Right renal pelvis (tissue), 4 donors: ENCODE measurements around the gene CD84. TPM values are rescaled to one million over a fixed set of nuclear protein-coding genes. Genes with fewer than 3 reads are reported as not detected.
"Not testable (repeated sequence)": the region's sequence is repeated elsewhere in the genome, so short reads cannot be mapped to it uniquely, and the experiment has no call there.

Source experiments
- DNase-seq, 4 donors: peaks; one replicate each; pipeline ENCODE4 v3.0.0-alpha.2; 2013; ENCODE audit warnings: low read depth in 4 of 4, low spot score in 3 of 4, missing footprints in 1 of 4
- polyA plus RNA-seq, 4 donors: library from polyadenylated mRNA; unstranded; fragments of 120-200 nt; gene quantifications; one replicate each; pipeline ENCODE4 v1.2.1, GENCODE V29; 2013; ENCODE audit not compliant: insufficient read length in 4 of 4

CD84 gene
- polyA plus RNA-seq, 4 donors, result 0.70 to 1.6 (median 1.0) TPM

- DNase-seq, result no peak
Measured at GRCh38 chr1:160612613-160613218, 33.4 kb upstream of the CD84 start.

- no peak for DNase-seq
Measured at GRCh38 chr1:160610569-160611242, 31.4 kb upstream of the CD84 start.

GRCh38 chr1:160608941-160609340 lies 29.6 kb upstream of the CD84 start:
- DNase-seq, result no peak

GRCh38 chr1:160608514-160608913 lies 29.2 kb upstream of the CD84 start:
- DNase-seq, result no peak

GRCh38 chr1:160608057-160608456 lies 28.8 kb upstream of the CD84 start:
- no peak for DNase-seq

- no peak for DNase-seq
Measured at GRCh38 chr1:160607672-160608032, 28.4 kb upstream of the CD84 start.

GRCh38 chr1:160607011-160607671 lies 27.8 kb upstream of the CD84 start:
- peak in 2 of 4 donors; percentile 16 to 20 for DNase-seq

GRCh38 chr1:160606611-160607010 lies 27.3 kb upstream of the CD84 start:
- DNase-seq, result no peak

GRCh38 chr1:160605792-160606479 lies 26.6 kb upstream of the CD84 start:
- no peak for DNase-seq

- no peak for DNase-seq
Measured at GRCh38 chr1:160605205-160605604, 25.9 kb upstream of the CD84 start.

GRCh38 chr1:160597705-160598104 lies 18.4 kb upstream of the CD84 start:
- no peak for DNase-seq

- no peak for DNase-seq
Measured at GRCh38 chr1:160597051-160597450, 17.8 kb upstream of the CD84 start.

- no peak for DNase-seq
Measured at GRCh38 chr1:160590488-160590887, 11.2 kb upstream of the CD84 start.

GRCh38 chr1:160588468-160588867 lies 9.2 kb upstream of the CD84 start:
- DNase-seq, result no peak

GRCh38 chr1:160584784-160585183 lies 5.5 kb upstream of the CD84 start:
- no peak for DNase-seq

- DNase-seq, result not testable (repeated sequence)
Measured at GRCh38 chr1:160582976-160583375, 3.7 kb upstream of the CD84 start.

- no peak for DNase-seq
Measured at GRCh38 chr1:160581961-160582360, 2.7 kb upstream of the CD84 start.

- no peak for DNase-seq
Measured at GRCh38 chr1:160580221-160580812, 1.0 kb upstream of the CD84 start.

- no peak for DNase-seq
Measured at GRCh38 chr1:160578525-160579191, 638 bp downstream of the CD84 start.

- no peak for DNase-seq
Measured at GRCh38 chr1:160578175-160578524, 1.1 kb downstream of the CD84 start.

- no peak for DNase-seq
Measured at GRCh38 chr1:160577671-160578070, 1.6 kb downstream of the CD84 start.
